Superior temporal gyrus (tissue), 1 donor: Measurements from ENCODE around the gene GTF3A.
A peak's percentile ranks its signal among the peaks of the same experiment; 100 is the strongest.

Source experiments
- DNase-seq: peaks from one replicate; pipeline ENCODE4 v3.0.0-alpha.2; 2016; ENCODE audit errors: extremely low spot score

GTF3A gene

GRCh38 chr13:27449081-27449603 lies 24.7 kb downstream of the GTF3A start:
- DNase-seq, result no peak

GRCh38 chr13:27449936-27450828 lies 25.8 kb downstream of the GTF3A start, which contains the start of gene MTIF3:
TSS of gene MTIF3 (minus strand) at chr13:27450564. CDS start at chr13:27440448, 10,116 bp downstream.
- DNase-seq, result peak; percentile 96

- peak; percentile 54 for DNase-seq
These were observed 26.6 kb downstream of the GTF3A start for GRCh38 chr13:27450921-27451471.

- DNase-seq, result no peak
These were observed 31.0 kb downstream of the GTF3A start for GRCh38 chr13:27455331-27455855.

- no peak for DNase-seq
These were observed 37.6 kb downstream of the GTF3A start for GRCh38 chr13:27461940-27462584.

GRCh38 chr13:27463500-27463899 lies 39.1 kb downstream of the GTF3A start:
- no peak for DNase-seq

GRCh38 chr13:27465611-27466010 lies 41.2 kb downstream of the GTF3A start:
- DNase-seq, result no peak

- DNase-seq, result no peak
These were observed 42.1 kb downstream of the GTF3A start for GRCh38 chr13:27466513-27466912.

GRCh38 chr13:27470075-27470820 lies 45.8 kb downstream of the GTF3A start:
- no peak for DNase-seq

GRCh38 chr13:27472441-27472840 lies 48.0 kb downstream of the GTF3A start:
- DNase-seq, result no peak

GRCh38 chr13:27472941-27473340 lies 48.5 kb downstream of the GTF3A start:
- DNase-seq, result no peak

- DNase-seq, result no peak
These were observed 50.4 kb downstream of the GTF3A start for GRCh38 chr13:27474751-27475268.

- DNase-seq, result no peak
These were observed 52.7 kb downstream of the GTF3A start for GRCh38 chr13:27476943-27477703.

GRCh38 chr13:27481766-27482165 lies 57.3 kb downstream of the GTF3A start:
- no peak for DNase-seq

- DNase-seq, result no peak
These were observed 58.6 kb downstream of the GTF3A start for GRCh38 chr13:27482983-27483382.

- no peak for DNase-seq
These were observed 59.0 kb downstream of the GTF3A start for GRCh38 chr13:27483421-27483820.
